Measurements from ENCODE around the gene TMCO2. TPM values are rescaled to one million over a fixed set of nuclear protein-coding genes. Genes with fewer than 3 reads are reported as not detected.

TMCO2 gene
- polyA plus RNA-seq, 3 donors = not detected

- Mint-ChIP-seq H3K4me3 (no peak overlapping the region), H3K27ac (no peak overlapping the region), H3K9me3 (no peaks in the 10 kb centered on the region), H3K27me3 (ENCODE audit: low read depth in 3 of 3) (no peaks in the 10 kb centered on the region), H3K4me1 (no peaks in the 10 kb centered on the region), H3K36me3 (peaks cover 29 to 60% of the 10 kb centered on the region in 2 donors)
- intact Hi-C loops (cut with micrococcal nuclease) = loop anchor here in 1 of 2 donors (10.0 kb wide), 1 partner anchor 51 kb away; no protein-coding TSS in a partner anchor
- H3K79me2 ChIP-seq (ENCODE audit: insufficient read depth, low read length) = no peaks in the 10 kb centered on the region
- H3K36me3 ChIP-seq (replicated peaks in 1 of 2; ENCODE audit: control insufficient read depth in 1 of 2, insufficient read depth in 2 of 2, low read length in 2 of 2) = peaks cover 21 to 76% of the 10 kb centered on the region in 2 donors
- H4K20me1 ChIP-seq (ENCODE audit: insufficient read depth, low read length) = peaks cover 3% of the 10 kb centered on the region
- H3K9ac ChIP-seq (ENCODE audit: insufficient read depth, low read length, poor library complexity, severe bottlenecking) = no peak overlapping the region
- no peak overlapping the region for H3K4me3 ChIP-seq (replicated peaks in 1 of 3; ENCODE audit: low read depth in 2 of 3, low read length in 3 of 3)
- H3K4me2 ChIP-seq (replicated peaks; ENCODE audit: extremely low read depth, low read length, poor library complexity, severe bottlenecking) = no peak overlapping the region
- DNase-seq = no peak
- WGBS (ENCODE audit: insufficient coverage) = 100% methylated on average over 2 of the region's 3 CpGs
- no peak overlapping the region for H2AFZ ChIP-seq (ENCODE audit: insufficient read depth, low read depth, low read length, poor library complexity, severe bottlenecking)
- H3K4me1 ChIP-seq (ENCODE audit: control insufficient read depth in 1 of 2, insufficient read depth in 2 of 2, low read length in 2 of 2) = no peaks in the 10 kb centered on the region
- no peak for TF ChIP-seq CTCF (IDR thresholded peaks at IDR 0.05)
- no peaks in the 10 kb centered on the region for H3K27me3 ChIP-seq (ENCODE audit: control insufficient read depth in 2 of 2, insufficient read depth in 2 of 2, low read length in 2 of 2)
- H3K27ac ChIP-seq (ENCODE audit: low read depth in 1 of 2, low read length in 2 of 2) = no peak overlapping the region
- no peaks in the 10 kb centered on the region for H3K9me3 ChIP-seq (replicated peaks in 1 of 2; ENCODE audit: control insufficient read depth in 1 of 2, insufficient read depth in 1 of 2, low read length in 2 of 2)
Measured at GRCh38 chr1:40226192-40226591, 21.5 kb upstream of the TMCO2 start.

- Histone ChIP-seq H3K4me1 (ENCODE audit: control insufficient read depth in 1 of 2, insufficient read depth in 2 of 2, low read length in 2 of 2) (no peaks in the 10 kb centered on the region), H2AFZ (ENCODE audit: insufficient read depth, low read depth, low read length, poor library complexity, severe bottlenecking) (no peak overlapping the region), H4K20me1 (ENCODE audit: insufficient read depth, low read length) (peaks cover 3% of the 10 kb centered on the region), H3K4me2 (replicated peaks; ENCODE audit: extremely low read depth, low read length, poor library complexity, severe bottlenecking) (no peak overlapping the region), H3K9me3 (replicated peaks in 1 of 2; ENCODE audit: control insufficient read depth in 1 of 2, insufficient read depth in 1 of 2, low read length in 2 of 2) (no peaks in the 10 kb centered on the region), H3K9ac (ENCODE audit: insufficient read depth, low read length, poor library complexity, severe bottlenecking) (no peak overlapping the region), H3K27me3 (ENCODE audit: control insufficient read depth in 2 of 2, insufficient read depth in 2 of 2, low read length in 2 of 2) (no peaks in the 10 kb centered on the region), H3K79me2 (ENCODE audit: insufficient read depth, low read length) (no peaks in the 10 kb centered on the region), H3K36me3 (replicated peaks in 1 of 2; ENCODE audit: control insufficient read depth in 1 of 2, insufficient read depth in 2 of 2, low read length in 2 of 2) (peaks cover 62 to 95% of the 10 kb centered on the region in 2 donors), H3K4me3 (replicated peaks in 1 of 3; ENCODE audit: low read depth in 2 of 3, low read length in 3 of 3) (no peak overlapping the region), H3K27ac (ENCODE audit: low read depth in 1 of 2, low read length in 2 of 2) (no peak overlapping the region)
- 100% methylated on average over 3 of the region's 4 CpGs for WGBS (ENCODE audit: insufficient coverage)
- no peaks in the 10 kb centered on the region for H3K27me3 Mint-ChIP-seq (ENCODE audit: low read depth in 3 of 3)
- intact Hi-C loops (cut with micrococcal nuclease) = no loop called here
- H3K36me3 Mint-ChIP-seq = peaks cover 64 to 85% of the 10 kb centered on the region in 2 donors
- TF ChIP-seq CTCF (IDR thresholded peaks at IDR 0.05) = no peak
- no peaks in the 10 kb centered on the region for H3K9me3 Mint-ChIP-seq
- H3K27ac Mint-ChIP-seq = peak overlapping the region in 2 of 7 donors; percentile 40 to 63
- no peaks in the 10 kb centered on the region for H3K4me1 Mint-ChIP-seq
- DNase-seq = no peak
- no peak overlapping the region for H3K4me3 Mint-ChIP-seq
Measured at GRCh38 chr1:40232444-40232843, 15.3 kb upstream of the TMCO2 start.

Measured in CD14-positive monocyte (primary cell).